Measurements from ENCODE around the gene USP49.

DNA sequence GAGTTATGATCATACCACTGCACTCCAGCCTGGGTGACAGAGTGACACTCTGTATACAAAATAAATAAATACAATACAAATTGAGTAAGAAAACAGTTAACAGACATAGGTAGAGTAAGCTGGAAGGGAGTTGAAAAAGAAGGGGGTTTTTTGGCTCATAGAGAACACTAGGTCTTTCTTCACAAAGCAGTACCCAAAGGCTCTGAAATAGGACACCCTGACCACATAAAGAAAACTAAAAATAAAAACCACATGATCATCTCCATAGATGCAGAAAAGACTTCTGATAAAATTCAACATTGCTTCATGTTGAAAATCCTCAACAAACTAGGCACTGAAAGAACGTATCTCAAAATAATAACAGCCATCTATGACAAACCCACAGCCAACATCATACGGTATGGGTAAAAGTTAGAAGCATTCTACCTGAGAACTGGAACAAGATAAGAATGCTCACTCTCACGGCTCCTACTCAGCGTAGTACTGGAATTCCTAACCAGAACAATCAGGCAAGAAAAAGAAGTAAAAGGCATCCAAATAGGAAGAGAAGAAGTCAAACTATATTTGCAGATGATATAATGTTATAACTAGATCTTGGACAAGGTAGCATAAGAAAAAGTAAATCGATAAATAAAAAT lies 59.0 kb downstream of the USP49 start:
- TF ChIP-seq, protein P1, sequence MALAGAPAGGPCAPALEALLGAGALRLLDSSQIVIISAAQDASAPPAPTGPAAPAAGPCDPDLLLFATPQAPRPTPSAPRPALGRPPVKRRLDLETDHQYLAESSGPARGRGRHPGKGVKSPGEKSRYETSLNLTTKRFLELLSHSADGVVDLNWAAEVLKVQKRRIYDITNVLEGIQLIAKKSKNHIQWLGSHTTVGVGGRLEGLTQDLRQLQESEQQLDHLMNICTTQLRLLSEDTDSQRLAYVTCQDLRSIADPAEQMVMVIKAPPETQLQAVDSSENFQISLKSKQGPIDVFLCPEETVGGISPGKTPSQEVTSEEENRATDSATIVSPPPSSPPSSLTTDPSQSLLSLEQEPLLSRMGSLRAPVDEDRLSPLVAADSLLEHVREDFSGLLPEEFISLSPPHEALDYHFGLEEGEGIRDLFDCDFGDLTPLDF (CRISPR knock-in tag; IDR thresholded peaks at IDR 0.05), result no peak
- TF ChIP-seq, protein P2, sequence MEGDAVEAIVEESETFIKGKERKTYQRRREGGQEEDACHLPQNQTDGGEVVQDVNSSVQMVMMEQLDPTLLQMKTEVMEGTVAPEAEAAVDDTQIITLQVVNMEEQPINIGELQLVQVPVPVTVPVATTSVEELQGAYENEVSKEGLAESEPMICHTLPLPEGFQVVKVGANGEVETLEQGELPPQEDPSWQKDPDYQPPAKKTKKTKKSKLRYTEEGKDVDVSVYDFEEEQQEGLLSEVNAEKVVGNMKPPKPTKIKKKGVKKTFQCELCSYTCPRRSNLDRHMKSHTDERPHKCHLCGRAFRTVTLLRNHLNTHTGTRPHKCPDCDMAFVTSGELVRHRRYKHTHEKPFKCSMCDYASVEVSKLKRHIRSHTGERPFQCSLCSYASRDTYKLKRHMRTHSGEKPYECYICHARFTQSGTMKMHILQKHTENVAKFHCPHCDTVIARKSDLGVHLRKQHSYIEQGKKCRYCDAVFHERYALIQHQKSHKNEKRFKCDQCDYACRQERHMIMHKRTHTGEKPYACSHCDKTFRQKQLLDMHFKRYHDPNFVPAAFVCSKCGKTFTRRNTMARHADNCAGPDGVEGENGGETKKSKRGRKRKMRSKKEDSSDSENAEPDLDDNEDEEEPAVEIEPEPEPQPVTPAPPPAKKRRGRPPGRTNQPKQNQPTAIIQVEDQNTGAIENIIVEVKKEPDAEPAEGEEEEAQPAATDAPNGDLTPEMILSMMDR (CRISPR knock-in tag; IDR thresholded peaks at IDR 0.05), result no peak
- TF ChIP-seq CEBPG (CRISPR knock-in tag; IDR thresholded peaks at IDR 0.05) (no peak), KMT2B (CRISPR knock-in tag; IDR thresholded peaks at IDR 0.05) (no peak)
